ENCODE measurements around the gene MEP1B.
A peak's percentile ranks its signal among the peaks of the same experiment; 100 is the strongest.
"Not testable (repeated sequence)": the region's sequence is repeated elsewhere in the genome, so short reads cannot be mapped to it uniquely, and the experiment has no call there.

MEP1B gene

GRCh38 chr18:32189790-32190189 is at the start of gene MEP1B:
TSS of gene MEP1B (plus strand) at chr18:32190039. CDS start at chr18:32190071, 32 bp downstream.
- DNase-seq, result no peak

DNA sequence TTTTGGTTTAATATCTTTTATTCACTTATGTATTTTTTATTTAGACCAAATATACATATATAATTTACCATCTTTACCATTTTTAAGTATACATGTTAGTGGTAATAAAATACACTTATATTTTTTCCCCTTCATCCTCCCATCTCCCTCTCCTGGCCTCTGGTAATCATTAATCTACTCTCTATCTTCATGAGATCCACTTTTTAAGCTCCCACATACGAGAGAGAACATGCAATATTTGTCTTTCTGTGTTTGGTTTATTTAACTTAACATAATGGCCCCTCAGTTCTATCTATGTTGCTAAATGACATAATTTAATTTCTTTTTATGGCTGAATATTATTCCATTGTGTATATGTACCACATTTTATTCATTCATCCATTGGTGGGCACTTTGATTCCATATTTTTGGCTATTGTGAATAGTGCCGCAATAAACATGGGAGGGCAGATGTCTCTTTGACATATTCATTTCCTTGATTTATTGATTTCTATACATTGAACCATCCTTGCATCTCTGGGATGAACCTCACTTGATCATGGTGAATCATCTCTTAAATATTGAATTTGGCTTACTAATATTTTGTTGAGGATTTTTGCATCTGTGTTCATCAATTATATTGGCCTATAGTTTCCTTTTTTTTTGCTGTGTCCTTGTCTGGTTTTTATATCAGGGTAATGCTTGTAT is 41.5 kb upstream of the MEP1B start:
- DNase-seq, result no peak

GRCh38 chr18:32152705-32153448 is 37.0 kb upstream of the MEP1B start:
- no peak for DNase-seq

- DNase-seq, result no peak
These were observed 33.0 kb upstream of the MEP1B start for GRCh38 chr18:32156855-32157254.

- DNase-seq, result no peak
These were observed 32.3 kb upstream of the MEP1B start for GRCh38 chr18:32157580-32157979.

GRCh38 chr18:32158108-32158624 is 31.7 kb upstream of the MEP1B start:
- DNase-seq, result peak; percentile 51

GRCh38 chr18:32158631-32159030 is 31.2 kb upstream of the MEP1B start:
- DNase-seq, result not testable (repeated sequence)

GRCh38 chr18:32160547-32160946 is 29.3 kb upstream of the MEP1B start:
- DNase-seq, result no peak

- no peak for DNase-seq
These were observed 21.7 kb upstream of the MEP1B start for GRCh38 chr18:32167980-32168730.

DNA sequence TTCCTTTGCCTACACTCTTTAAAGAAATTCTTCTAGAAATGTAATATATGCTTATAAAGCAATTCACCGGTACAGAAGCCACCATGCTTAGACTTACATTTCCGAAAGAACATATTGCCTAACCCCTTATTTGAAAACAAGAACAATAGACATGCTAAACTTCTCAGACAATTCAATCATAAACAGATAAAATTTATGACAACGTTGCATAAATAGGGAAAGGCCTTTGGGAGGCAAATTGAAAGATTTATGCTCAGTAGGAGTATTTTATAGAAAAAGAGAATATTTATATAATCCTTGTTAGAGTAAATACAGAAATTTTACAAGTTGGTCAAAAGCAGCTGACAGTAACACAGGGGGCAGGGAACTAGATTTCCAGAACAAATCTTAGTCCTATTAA is 16.2 kb upstream of the MEP1B start:
- DNase-seq, result no peak

DNA sequence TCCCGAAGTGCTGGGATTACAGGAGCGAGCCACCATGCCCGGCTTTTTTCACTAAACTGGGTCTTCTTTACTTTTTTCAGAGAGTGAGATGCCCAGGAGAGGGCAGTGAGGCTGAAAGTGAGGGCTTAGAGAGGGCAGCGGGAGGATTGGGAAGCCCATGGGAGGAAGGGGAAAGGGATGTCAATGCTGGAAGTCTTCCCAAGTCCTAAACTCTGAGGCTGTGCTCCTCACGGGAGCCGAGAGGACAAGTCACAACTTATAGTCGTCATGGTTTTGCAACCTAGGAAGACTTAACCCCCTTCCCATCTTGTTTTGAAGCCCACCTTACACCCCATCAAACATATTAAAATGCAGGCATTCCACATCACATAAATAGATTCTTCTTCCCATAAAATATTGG is 15.1 kb upstream of the MEP1B start:
- DNase-seq, result no peak

DNA sequence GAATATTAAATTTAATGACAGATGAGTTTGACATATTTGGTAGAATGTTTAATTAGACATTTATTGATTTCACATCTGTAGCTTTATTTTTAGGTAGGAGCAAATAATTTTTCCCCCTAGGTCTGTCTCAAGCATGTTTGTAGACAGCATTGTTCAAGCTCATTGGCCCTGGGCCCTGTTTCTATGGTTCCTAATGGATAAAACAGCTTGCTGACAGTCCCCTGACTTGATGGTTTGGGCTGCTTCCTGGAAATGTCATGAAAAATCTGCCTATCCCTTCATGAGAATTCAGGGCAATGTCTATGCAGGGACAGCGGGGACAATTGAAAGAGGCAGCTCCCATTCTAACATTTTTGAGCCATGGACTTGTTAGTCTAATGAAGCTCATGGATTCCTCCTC is 14.6 kb upstream of the MEP1B start:
- no peak for DNase-seq

DNA sequence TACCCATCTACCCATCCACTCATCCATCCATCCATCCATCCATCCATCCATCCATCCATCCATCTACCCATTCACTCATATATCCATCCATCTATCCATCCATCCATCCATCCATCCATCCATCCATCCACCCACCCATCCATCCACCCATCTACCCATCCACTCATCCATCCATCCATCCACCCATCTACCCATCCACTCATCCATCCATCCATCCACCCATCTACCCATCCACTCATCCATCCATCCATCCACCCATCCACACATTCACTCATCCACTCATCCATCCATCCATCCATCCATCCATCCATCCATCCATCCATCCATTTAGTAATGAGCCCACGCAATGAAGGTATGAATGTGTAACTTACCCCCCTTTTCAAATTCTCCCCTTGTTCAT is 13.1 kb upstream of the MEP1B start:
- not testable (repeated sequence) for DNase-seq

- DNase-seq, result no peak
These were observed 12.3 kb upstream of the MEP1B start for GRCh38 chr18:32177530-32177929.

- DNase-seq, result no peak
These were observed 6.3 kb upstream of the MEP1B start for GRCh38 chr18:32183503-32183902.

GRCh38 chr18:32190209-32190608 is 370 bp downstream of the MEP1B start:
- no peak for DNase-seq

DNA sequence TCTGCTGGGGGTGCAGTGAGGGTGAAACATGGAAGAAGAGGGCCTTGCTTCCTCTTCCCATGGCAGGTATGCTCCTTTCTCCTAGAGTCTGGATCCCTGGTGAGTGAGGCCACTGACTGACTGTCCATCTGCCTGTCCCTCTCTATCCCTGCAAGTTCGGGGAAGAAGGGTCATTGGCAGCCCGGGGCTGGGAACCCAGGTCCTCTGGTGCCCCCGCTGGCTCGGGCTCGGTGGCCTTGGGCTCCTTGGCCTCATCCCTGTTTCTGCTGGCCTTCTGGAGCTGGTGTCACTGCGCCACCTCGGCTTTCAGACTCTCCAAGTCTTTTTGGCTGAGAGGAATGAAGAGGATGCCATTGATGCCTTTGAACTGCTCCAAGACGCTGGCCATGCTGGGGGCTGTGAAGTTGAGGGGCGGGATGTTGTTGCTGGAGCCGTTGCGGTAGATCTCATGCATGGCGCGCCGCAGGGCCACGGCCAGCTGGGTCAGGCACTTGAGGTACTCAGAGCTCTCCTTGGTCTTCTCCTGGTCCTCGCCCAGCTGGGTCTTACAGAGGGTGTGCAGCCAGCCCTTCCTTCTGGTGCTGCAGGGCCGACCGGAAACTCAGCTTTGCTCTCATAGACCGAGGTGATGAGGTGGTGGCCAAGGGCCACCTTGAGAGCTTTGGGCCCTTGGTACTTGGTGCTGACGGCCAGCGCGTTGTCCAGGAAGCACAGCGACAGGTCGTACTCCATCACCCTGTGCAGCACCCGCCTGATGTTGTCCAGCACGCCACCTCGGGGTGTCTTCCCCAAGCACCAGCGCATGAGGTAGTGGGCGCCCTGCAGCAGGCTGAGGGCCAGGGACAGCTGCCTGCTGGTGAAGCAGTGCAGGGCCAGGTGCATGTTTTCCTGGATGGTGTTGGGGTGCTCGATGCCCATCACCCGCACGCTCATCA is 6.3 kb downstream of the MEP1B start:
- no peak for DNase-seq

GRCh38 chr18:32200766-32201165 is 10.9 kb downstream of the MEP1B start:
- DNase-seq, result no peak

DNA sequence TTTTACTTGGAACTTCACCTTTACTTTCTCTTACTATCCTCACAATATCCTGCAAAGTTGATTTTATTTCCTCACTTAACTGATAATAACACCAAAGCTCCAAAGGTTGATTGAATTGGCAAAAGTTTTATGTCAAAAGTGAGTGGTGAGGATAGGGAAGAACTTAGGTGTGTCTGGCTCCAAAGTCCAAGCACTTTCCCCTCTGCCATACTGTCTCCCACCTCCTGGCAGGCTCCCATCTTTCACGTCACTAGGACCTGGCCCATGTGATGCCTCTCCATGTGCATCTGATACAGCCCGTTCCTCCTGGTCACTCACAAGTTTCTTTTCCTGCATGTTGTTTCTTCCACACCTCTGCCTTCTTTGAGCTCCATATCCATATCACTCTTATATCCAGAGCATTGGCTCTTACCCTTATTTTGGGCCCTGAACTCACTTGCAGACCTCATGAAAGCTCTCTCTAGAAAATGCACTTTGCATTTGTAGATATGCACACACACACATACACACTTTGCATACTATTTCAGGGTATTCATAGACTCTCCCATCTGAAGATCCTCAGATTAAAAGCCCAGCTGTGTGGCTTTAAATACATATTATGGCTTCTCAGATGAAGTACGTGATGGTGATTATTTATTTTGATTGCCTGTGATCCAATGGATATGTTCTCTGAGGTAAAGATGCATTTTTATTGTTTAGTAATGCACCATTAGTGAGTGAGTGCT is 12.3 kb downstream of the MEP1B start:
- no peak for DNase-seq

- DNase-seq, result no peak
These were observed 18.2 kb downstream of the MEP1B start for GRCh38 chr18:32208023-32208422.

DNA sequence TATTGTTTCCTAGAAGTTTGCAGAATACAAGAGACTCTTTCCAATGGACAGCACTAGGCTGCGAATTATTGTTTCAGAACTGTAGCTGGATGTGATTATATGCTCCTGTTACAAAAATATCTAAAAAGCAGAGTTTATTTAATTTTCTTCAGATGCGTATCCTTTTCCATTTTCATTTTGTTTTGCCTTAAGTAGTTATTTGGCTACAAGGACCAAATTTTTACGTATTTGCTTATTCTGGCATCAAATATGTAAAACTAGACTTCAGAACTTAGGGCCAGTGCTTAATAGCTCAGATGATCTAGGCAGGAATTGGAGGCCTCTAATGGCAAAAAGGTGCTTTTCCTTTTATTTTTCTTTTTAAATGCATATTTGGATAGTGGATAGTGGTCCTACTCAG is 18.7 kb downstream of the MEP1B start:
- DNase-seq, result no peak

All from NCI-H187 treated with DMSO at 0.1 percent for 48 hours (cell line).